ENCODE measurements around the gene MARF1. TPM values are rescaled to one million over a fixed set of nuclear protein-coding genes. Genes with fewer than 3 reads are reported as not detected.

Gene MARF1
- total RNA-seq, 8 experiments from 2014 or later, result 14.4 to 49.9 (median 23.2) TPM

DNA sequence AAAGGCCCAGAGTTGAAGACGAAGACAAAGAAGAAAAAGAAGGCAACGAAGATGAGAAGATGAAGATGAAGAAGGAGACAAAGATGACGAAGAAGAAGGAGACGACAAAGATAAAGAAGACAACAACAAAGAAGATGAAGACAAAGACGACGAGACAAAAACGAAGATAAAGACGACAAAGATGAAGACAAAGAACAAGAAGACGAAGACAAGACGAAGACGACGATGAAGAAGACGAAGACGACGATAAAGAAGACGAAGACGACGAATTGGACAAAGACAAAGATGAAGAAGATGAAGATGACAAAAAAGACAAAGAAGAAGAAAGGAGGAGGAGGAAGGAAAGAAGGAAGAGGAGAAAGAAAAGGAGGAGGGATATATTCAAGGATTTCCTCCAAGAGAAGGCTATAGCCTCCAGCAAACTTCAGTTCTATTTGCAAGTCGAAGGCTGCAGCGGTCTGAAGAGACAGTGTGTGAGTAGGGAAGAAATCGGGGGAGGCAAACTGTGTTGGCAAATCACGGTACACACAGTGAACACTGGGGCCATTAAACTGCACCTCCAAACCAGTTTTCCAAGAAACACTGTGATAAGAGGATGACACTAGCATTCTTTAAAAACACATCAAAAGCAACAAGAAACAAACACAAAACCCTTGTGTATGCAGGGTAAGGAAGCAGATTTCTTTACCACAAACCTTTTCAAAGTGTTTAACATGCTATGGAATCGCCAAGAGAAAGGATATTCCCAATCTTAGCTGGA is 40.5 kb downstream of the MARF1 start:
- Histone ChIP-seq H3K4me3 (no peak overlapping the region), H3K4me1 (replicated peaks in 1 of 2) (peaks cover 0 to 7% of the 10 kb centered on the region in 2 donors), H3K27ac (no peak overlapping the region)
- no peak for ATAC-seq (replicated peaks in 6 of 8)
- in situ Hi-C loops (cut with MboI; ENCODE audit: low pct_unique_long_range_greater_than_20kb in 2 of 9, low sequenced_read_pairs in 9 of 9, unreplicated experiment in 9 of 9), result loop anchor here in 1 of 9 experiments (25.0 kb wide), 1 partner anchor 110 kb away; no protein-coding TSS in a partner anchor
- 88 to 100% (median 92%) methylated on average over 3 to 23 of the region's 23 CpGs for WGBS, 10 experiments

GRCh38 chr16:15601212-15601879 is 41.6 kb downstream of the MARF1 start:
- no peak overlapping the region for H3K27ac ChIP-seq
- H3K4me1 ChIP-seq (replicated peaks in 1 of 2), result peaks cover 0 to 7% of the 10 kb centered on the region in 2 donors
- in situ Hi-C loops (cut with MboI; ENCODE audit: low pct_unique_long_range_greater_than_20kb in 2 of 9, low sequenced_read_pairs in 9 of 9, unreplicated experiment in 9 of 9), result loop anchor here in 1 of 9 experiments (25.0 kb wide), 1 partner anchor 111 kb away; no protein-coding TSS in a partner anchor
- no peak overlapping the region for H3K4me3 ChIP-seq
- WGBS, 10 experiments, result 0 to 100% (median 76%) methylated on average over 1 to 9 of the region's 9 CpGs; no CpG with 5 or more reads in 2 of the 10 experiments
- ATAC-seq (replicated peaks in 6 of 8), result no peak

DNA sequence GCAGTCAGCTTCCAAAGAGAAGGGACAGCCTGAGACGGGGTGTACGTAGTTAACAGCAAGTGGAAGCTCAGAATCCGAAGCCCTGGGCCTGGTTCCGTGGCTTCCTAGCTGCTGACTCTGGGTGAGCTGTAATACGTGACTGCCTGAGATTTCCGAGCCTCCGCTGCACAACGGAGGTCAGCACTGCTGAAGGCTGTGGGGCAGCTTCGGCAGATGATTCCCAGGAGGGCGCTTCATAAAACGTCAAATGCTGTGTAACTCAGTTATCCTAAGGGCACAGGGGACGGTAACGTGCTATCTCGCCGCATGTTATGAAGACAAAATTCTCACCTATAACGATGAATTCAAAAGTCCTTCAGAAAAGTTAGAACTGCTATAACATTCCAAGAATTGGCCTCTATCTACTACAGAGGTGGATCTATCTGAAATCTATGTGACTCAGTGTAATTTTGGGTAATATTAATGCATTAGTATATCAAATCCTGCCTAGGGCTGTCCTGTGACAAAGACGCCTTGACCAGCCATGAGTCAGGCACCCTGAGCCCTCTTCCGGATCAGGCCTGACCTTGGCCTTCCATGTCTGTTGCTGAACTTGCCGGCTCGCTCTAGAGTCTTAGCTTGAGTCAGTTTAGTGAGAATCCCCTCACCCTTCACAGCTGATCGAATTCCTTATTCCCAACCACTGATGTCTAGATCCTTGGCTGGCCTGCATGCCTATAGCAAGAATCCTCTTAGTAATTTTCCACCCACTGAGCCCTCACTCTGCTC is 43.5 kb downstream of the MARF1 start:
- WGBS, 10 experiments, result 87 to 100% (median 96%) methylated on average over 1 to 17 of the region's 21 CpGs; no CpG with 5 or more reads in 2 of the 10 experiments
- peak in 1 of 8 experiments; percentile 11 for ATAC-seq (replicated peaks in 6 of 8)
- no peak overlapping the region for H3K27ac ChIP-seq
- H3K4me3 ChIP-seq, result no peak overlapping the region
- H3K4me1 ChIP-seq (replicated peaks in 1 of 2), result no peaks in the 10 kb centered on the region
- in situ Hi-C loops (cut with MboI; ENCODE audit: low pct_unique_long_range_greater_than_20kb in 2 of 9, low sequenced_read_pairs in 9 of 9, unreplicated experiment in 9 of 9), result loop anchor here in 1 of 9 experiments (25.0 kb wide), 1 partner anchor 113 kb away; no protein-coding TSS in a partner anchor

DNA sequence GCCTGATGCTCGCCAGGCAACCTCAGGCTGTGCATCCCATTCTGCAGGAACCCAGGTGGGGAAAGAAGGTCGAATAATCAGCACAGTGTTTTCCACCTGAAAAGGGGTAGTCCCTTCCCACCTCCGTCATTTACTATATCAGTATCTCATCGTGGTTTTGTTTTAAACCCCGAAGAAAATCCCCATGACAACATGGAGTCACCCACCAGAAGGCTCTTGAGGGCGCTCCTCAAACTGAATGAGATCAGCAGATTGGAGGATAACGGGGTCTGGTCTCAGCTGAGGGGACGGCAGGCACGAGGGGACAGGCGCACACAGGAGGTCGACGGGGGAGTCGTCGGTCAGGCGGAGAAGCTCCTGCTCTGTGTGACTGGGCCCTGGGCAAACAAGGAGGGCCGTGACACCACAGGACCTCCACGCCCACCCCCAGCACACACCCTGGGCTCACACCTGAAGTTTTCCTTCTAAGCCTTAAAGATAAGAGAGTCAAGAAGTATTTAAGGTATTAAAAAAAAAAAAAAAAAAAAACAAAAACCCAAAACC is 44.2 kb downstream of the MARF1 start:
- Histone ChIP-seq H3K4me1 (replicated peaks in 1 of 2) (no peaks in the 10 kb centered on the region), H3K4me3 (no peak overlapping the region), H3K27ac (no peak overlapping the region)
- 60 to 100% (median 95%) methylated on average over 1 to 13 of the region's 17 CpGs; no CpG with 5 or more reads in 3 of the 10 experiments for WGBS, 10 experiments
- in situ Hi-C loops (cut with MboI; ENCODE audit: low pct_unique_long_range_greater_than_20kb in 2 of 9, low sequenced_read_pairs in 9 of 9, unreplicated experiment in 9 of 9), result no loop called here
- no peak for ATAC-seq (replicated peaks in 6 of 8)

DNA sequence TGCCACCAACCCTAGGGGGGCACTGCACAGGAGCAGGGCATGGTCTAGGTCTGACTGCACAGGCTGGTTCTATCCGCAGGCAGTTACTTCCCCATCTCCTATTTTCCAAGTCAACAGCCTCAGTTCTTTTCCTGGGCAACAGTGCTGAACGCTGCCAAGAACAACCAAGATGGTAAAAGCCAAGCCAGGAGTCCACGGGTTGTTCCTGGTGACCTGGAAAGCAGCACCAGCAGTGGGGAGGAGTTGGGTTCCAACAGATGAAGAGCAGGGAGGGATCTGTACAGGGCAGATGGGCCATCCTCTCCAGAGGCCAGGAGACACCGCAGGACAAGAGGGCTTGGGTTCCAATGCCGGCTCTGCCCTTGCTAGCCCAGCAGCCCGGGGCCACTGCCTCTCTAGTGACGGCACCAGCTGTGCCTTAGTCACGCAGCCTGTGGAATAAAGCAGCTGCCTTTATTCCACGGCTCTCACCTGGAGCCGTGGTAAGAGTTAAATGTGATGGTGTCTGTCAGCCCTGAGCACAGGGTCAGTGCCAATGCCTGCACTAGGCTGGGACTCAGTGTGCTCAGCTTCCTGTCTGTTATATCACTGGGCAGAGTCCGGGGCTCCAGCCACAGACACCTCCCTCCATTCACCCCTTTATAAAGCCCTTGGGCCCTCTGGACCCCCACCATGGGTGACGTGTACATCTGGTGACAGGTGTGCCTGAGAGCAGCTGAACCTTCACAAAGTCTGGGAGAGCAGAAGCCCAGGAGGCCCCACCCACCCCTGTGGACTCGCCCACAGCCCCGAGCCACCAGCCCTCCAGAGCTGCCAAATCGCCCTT is 44.9 kb downstream of the MARF1 start:
- in situ Hi-C loops (cut with MboI; ENCODE audit: low pct_unique_long_range_greater_than_20kb in 2 of 9, low sequenced_read_pairs in 9 of 9, unreplicated experiment in 9 of 9), result no loop called here
- Histone ChIP-seq H3K27ac (no peak overlapping the region), H3K4me3 (no peak overlapping the region), H3K4me1 (replicated peaks in 1 of 2) (no peaks in the 10 kb centered on the region)
- 100% methylated on average over 1 to 3 of the region's 15 CpGs; no CpG with 5 or more reads in 7 of the 10 experiments for WGBS, 10 experiments
- ATAC-seq (replicated peaks in 6 of 8), result peak in 1 of 8 experiments; percentile 21

DNA sequence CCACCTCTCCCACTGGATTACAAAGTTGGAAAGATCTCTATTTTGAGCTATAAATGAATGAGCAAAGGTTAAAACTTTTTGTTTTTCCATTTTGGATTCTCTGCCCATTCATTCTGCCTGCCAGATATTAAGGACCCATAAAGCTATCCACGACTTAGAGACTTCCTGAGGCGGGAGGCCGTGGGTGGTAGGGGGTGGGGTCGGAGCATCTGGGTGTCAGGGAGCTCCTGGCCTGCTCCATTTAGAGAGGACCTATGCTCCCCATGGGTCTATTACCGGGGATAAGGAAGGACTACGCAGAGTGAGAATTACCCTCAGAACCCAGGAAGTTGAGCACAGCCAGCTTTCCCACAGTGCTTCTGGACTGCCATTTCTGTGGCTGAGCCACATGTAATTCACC is 45.8 kb downstream of the MARF1 start:
- Histone ChIP-seq H3K4me1 (replicated peaks in 1 of 2) (no peaks in the 10 kb centered on the region), H3K27ac (no peak overlapping the region), H3K4me3 (no peak overlapping the region)
- ATAC-seq (replicated peaks in 6 of 8), result no peak
- in situ Hi-C loops (cut with MboI; ENCODE audit: low pct_unique_long_range_greater_than_20kb in 2 of 9, low sequenced_read_pairs in 9 of 9, unreplicated experiment in 9 of 9), result no loop called here
- WGBS, 10 experiments, result 64 to 90% (median 79%) methylated on average over 2 to 4 of the region's 6 CpGs; no CpG with 5 or more reads in 6 of the 10 experiments

- H3K27ac ChIP-seq, result no peak overlapping the region
Observed at GRCh38 chr16:15594711-15595320, 48.1 kb downstream of the MARF1 start.

DNA sequence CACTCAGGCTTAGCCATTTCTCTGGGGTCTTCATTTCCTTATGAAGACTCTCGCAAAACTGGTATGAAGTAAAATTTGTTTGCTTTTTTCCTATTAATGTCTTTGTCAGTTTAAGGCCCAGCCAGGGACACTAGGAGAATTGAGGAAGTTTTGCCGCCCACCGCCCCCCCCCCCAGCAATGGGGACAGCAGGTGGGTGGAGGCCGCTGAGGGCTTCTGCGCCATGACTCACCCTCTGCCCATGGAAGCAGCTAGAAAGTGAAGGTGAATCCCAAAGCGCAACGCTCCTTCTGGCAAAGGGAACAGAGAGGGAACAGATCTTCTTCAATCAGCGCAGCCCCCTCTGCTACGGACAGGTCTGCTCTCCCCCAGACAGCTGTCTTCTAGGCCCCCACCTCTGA is 49.7 kb downstream of the MARF1 start:
- in situ Hi-C loops (cut with MboI; ENCODE audit: low pct_unique_long_range_greater_than_20kb in 2 of 9, low sequenced_read_pairs in 9 of 9, unreplicated experiment in 9 of 9), result no loop called here
- no peak overlapping the region for H3K4me3 ChIP-seq
- 89 to 100% (median 100%) methylated on average over 2 to 4 of the region's 9 CpGs; no CpG with 5 or more reads in 5 of the 10 experiments for WGBS, 10 experiments
- H3K4me1 ChIP-seq (replicated peaks in 1 of 2), result peaks cover 3 to 9% of the 10 kb centered on the region in 2 donors
- no peak for ATAC-seq (replicated peaks in 6 of 8)
- H3K27ac ChIP-seq, result no peak overlapping the region

More at GRCh38 chr16:15594711-15595320, 48.1 kb downstream of the MARF1 start:
- Histone ChIP-seq H3K4me3 (no peak overlapping the region), H3K4me1 (replicated peaks in 1 of 2) (peaks cover 3 to 9% of the 10 kb centered on the region in 2 donors)
- 83 to 100% (median 99%) methylated on average over 1 to 5 of the region's 6 CpGs for WGBS, 10 experiments
- in situ Hi-C loops (cut with MboI; ENCODE audit: low pct_unique_long_range_greater_than_20kb in 2 of 9, low sequenced_read_pairs in 9 of 9, unreplicated experiment in 9 of 9), result no loop called here
- ATAC-seq (replicated peaks in 6 of 8), result no peak

- Histone ChIP-seq H3K27ac (no peak overlapping the region), H3K4me1 (replicated peaks in 1 of 2) (peaks cover 3 to 9% of the 10 kb centered on the region in 2 donors), H3K4me3 (no peak overlapping the region)
- in situ Hi-C loops (cut with MboI; ENCODE audit: low pct_unique_long_range_greater_than_20kb in 2 of 9, low sequenced_read_pairs in 9 of 9, unreplicated experiment in 9 of 9), result no loop called here
- no peak for ATAC-seq (replicated peaks in 6 of 8)
- 86 to 100% (median 98%) methylated on average over 3 to 6 of the region's 9 CpGs; no CpG with 5 or more reads in 7 of the 10 experiments for WGBS, 10 experiments
Observed at GRCh38 chr16:15592324-15592723, 50.6 kb downstream of the MARF1 start.

GRCh38 chr16:15587152-15587825 is 55.7 kb downstream of the MARF1 start:
- Histone ChIP-seq H3K27ac (no peak overlapping the region), H3K4me3 (no peak overlapping the region), H3K4me1 (replicated peaks in 1 of 2) (peaks cover 3 to 9% of the 10 kb centered on the region in 2 donors)
- no peak for ATAC-seq (replicated peaks in 6 of 8)
- in situ Hi-C loops (cut with MboI; ENCODE audit: low pct_unique_long_range_greater_than_20kb in 2 of 9, low sequenced_read_pairs in 9 of 9, unreplicated experiment in 9 of 9), result no loop called here
- 43 to 100% (median 97%) methylated on average over 1 to 7 of the region's 17 CpGs; no CpG with 5 or more reads in 4 of the 10 experiments for WGBS, 10 experiments

DNA sequence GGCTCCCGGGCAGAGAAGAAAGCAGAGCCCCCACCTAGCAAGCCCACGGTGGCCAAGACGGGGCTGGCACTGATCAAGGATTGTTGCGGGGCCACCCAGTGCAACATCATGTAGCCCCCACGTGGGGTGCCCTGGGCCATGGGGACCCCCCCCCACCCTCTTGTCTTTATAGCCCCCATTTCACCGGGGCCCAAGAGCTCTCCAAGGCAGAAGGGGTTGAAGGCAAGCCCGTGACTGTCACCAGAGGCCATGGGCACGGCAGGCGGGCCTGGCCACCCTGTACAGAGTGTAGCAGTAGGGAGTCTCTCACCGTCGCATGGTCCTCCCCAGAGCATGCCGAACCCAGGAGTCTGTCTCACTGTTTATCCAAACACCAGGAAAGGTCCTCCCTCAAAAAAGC is 56.2 kb downstream of the MARF1 start:
- WGBS, 10 experiments, result 100% methylated on average over 1 of the region's 12 CpGs; no CpG with 5 or more reads in 9 of the 10 experiments
- peaks cover 3 to 9% of the 10 kb centered on the region in 2 donors for H3K4me1 ChIP-seq (replicated peaks in 1 of 2)
- ATAC-seq (replicated peaks in 6 of 8), result no peak
- in situ Hi-C loops (cut with MboI; ENCODE audit: low pct_unique_long_range_greater_than_20kb in 2 of 9, low sequenced_read_pairs in 9 of 9, unreplicated experiment in 9 of 9), result no loop called here
- H3K4me3 ChIP-seq, result no peak overlapping the region
- no peak overlapping the region for H3K27ac ChIP-seq

Data from motor neuron (in vitro differentiated cells).